Psoas muscle (tissue), 8 donors: ENCODE measurements around the gene SELENOW. TPM values are rescaled to one million over a fixed set of nuclear protein-coding genes. Genes with fewer than 3 reads are reported as not detected.

Experiments
- ATAC-seq, 4 donors: fragments of 200-7000 bp; cut with Tn5 transposase; one replicate each; pipeline ENCODE4 v1.9.1; 2020; ENCODE audit warnings: moderate library complexity in 3 of 4, mild to moderate bottlenecking in 2 of 4
- DNase-seq, 2 donors: peaks; one replicate each; pipeline ENCODE4 v3.0.0-alpha.2; 2020
- H3K27ac ChIP-seq: fragments of 200-600 bp; one replicate; pipeline ENCODE4 v1.8.0; 2022
- H3K27me3 ChIP-seq, 3 donors: fragments of 200-600 bp in 1 of 3; one replicate each; pipeline versions ENCODE4 v1.6.1 to v1.8.0; 2013 to 2022; ENCODE audit warnings: low read length in 2 of 3, mild to moderate bottlenecking in 2 of 3, moderate library complexity in 1 of 3; ENCODE audit not compliant: insufficient read depth in 3 of 3
- H3K36me3 ChIP-seq, 2 donors: fragments of 200-600 bp in 1 of 2; one replicate each; pipeline versions ENCODE4 v1.6.1 to v1.8.0; 2013 to 2022; ENCODE audit warnings: low read depth in 1 of 2, mild to moderate bottlenecking in 1 of 2, moderate library complexity in 1 of 2; ENCODE audit not compliant: insufficient read depth in 1 of 2
- H3K4me1 ChIP-seq: fragments of 200-600 bp; one replicate; pipeline ENCODE4 v1.8.0; 2022
- H3K4me3 ChIP-seq: fragments of 200-600 bp; one replicate; pipeline ENCODE4 v1.8.0; 2022; ENCODE audit warnings: mild to moderate bottlenecking
- H3K9me3 ChIP-seq: fragments of 200-600 bp; one replicate; pipeline ENCODE4 v1.8.0; 2022
- CTCF ChIP-seq: fragments of 200-600 bp; IDR thresholded peaks from one replicate; pipeline ENCODE4 v1.8.0; 2022; ENCODE audit warnings: antibody characterized with exemption
- WGBS, 3 donors: extraction: QIAGEN DNeasy Blood & Tissue Kit; methylation state at CpG; one replicate each; pipeline versions ENCODE4 v1.1.6 to v1.1.7; 2013; 5-methylcytosine and 5-hydroxymethylcytosine counted together
- intact Hi-C, 2 donors: fragments of 100-400 bp; cut with DNase I; formaldehyde crosslinking; loops; one replicate each; pipeline versions ENCODE4 v1.11.0 to v1.14.2; 2022
- polyA plus RNA-seq, 3 donors: library from polyadenylated mRNA; stranded (reverse); fragments of 200-250 nt; gene quantifications; one replicate each; pipeline ENCODE4 v1.2.3, GENCODE V29; 2013
- total RNA-seq, 4 donors: library from RNA; stranded (reverse); fragmentation: NEBNext Ultra II Directional in 2 of 4; extraction: Animal tissue kit (Norgen Biotek cat#: 25700) in 2 of 4; gene quantifications; one replicate each; pipeline versions ENCODE4 v1.2.1 to v1.2.4, GENCODE V29; 2021 to 2023
- donor health status: healthy with polysubstance abuse.
- donor health status: DM: no; HTN: no; CAD: no; lungs with moderate emphysema.
- donor health status: Bipolar disorder and iron deficiency.
- donor health status: healthy.
- donor health status: DM: yes; HTN: yes; CAD: no.
- donor health status: DM: no; HTN: no; CAD: no.
- donor health status: DM: no; HTN: no; CAD: no.
- donor health status: DM: yes; HTN: yes; CAD: no.

The SELENOW gene
- total and polyA plus RNA-seq, 7 donors = 434 to 1,620 (median 765) TPM

- WGBS, 3 donors = 89 to 93% (median 90%) methylated on average over 26 to 27 of the region's 27 CpGs
- ATAC-seq = no peak
- Histone ChIP-seq H3K4me1 (no peaks in the 10 kb centered on the region), H3K9me3 (no peaks in the 10 kb centered on the region), H3K27ac (no peak overlapping the region), H3K27me3 (no peaks in the 10 kb centered on the region), H3K4me3 (no peak overlapping the region), H3K36me3 (peaks cover 24 to 100% of the 10 kb centered on the region in 2 donors)
- intact Hi-C loops = no loop called here
- TF ChIP-seq CTCF = no peak
- DNase-seq = no peak
Observed at GRCh38 chr19:47752440-47753211, 25.9 kb upstream of the SELENOW start.

- ATAC-seq = no peak
- WGBS, 3 donors = 90 to 92% (median 90%) methylated on average over 19 to 37 of the region's 37 CpGs
- TF ChIP-seq CTCF = no peak
- Histone ChIP-seq H3K27me3 (no peaks in the 10 kb centered on the region), H3K9me3 (no peaks in the 10 kb centered on the region), H3K4me3 (no peak overlapping the region), H3K27ac (no peak overlapping the region), H3K4me1 (no peaks in the 10 kb centered on the region), H3K36me3 (peaks cover 29 to 100% of the 10 kb centered on the region in 2 donors)
- no peak for DNase-seq
- intact Hi-C loops = no loop called here
Observed at GRCh38 chr19:47754206-47755064, 24.1 kb upstream of the SELENOW start.

GRCh38 chr19:47755065-47755761 lies 23.3 kb upstream of the SELENOW start:
- no peak overlapping the region for H3K27ac ChIP-seq
- WGBS, 3 donors = 89 to 92% (median 89%) methylated on average over 20 to 36 of the region's 36 CpGs
- no peak for TF ChIP-seq CTCF
- intact Hi-C loops = no loop called here
- H3K27me3 ChIP-seq = no peaks in the 10 kb centered on the region
- H3K4me1 ChIP-seq = no peaks in the 10 kb centered on the region
- no peaks in the 10 kb centered on the region for H3K9me3 ChIP-seq
- H3K4me3 ChIP-seq = no peak overlapping the region
- no peak for DNase-seq
- peaks cover 29 to 98% of the 10 kb centered on the region in 2 donors for H3K36me3 ChIP-seq
- ATAC-seq = no peak

GRCh38 chr19:47755762-47756626 lies 22.5 kb upstream of the SELENOW start:
- H3K27ac ChIP-seq = no peak overlapping the region

More at GRCh38 chr19:47755762-47756626, 22.5 kb upstream of the SELENOW start:
- Histone ChIP-seq H3K27me3 (no peaks in the 10 kb centered on the region), H3K4me1 (no peaks in the 10 kb centered on the region), H3K4me3 (no peak overlapping the region), H3K36me3 (peaks cover 26 to 91% of the 10 kb centered on the region in 2 donors), H3K9me3 (no peaks in the 10 kb centered on the region)
- DNase-seq = no peak
- no peak for ATAC-seq
- no peak for TF ChIP-seq CTCF
- intact Hi-C loops = no loop called here
- whole genome bisulfite sequencing, 3 donors = 90 to 95% (median 92%) methylated on average over 27 to 28 of the region's 28 CpGs
